SU-DHL-6 (cell line): ENCODE measurements around the gene EIF4G1.

Source experiments
- H2AFZ ChIP-seq: fragments of 200-600 bp; sonication (generic); 2 replicates; pipeline ENCODE4 v1.6.1; 2014; ENCODE audit warnings: low read depth, mild to moderate bottlenecking, moderate library complexity, mixed read lengths, antibody characterized with exemption, low read length; ENCODE audit not compliant: severe bottlenecking
- H3F3A ChIP-seq: fragments of 200-600 bp; shearing (Covaris generic); 2 replicates; pipeline ENCODE4 v1.6.0; 2016; ENCODE audit warnings: antibody characterized with exemption, mild to moderate bottlenecking; ENCODE audit not compliant: insufficient read depth
- H3K27ac ChIP-seq: fragments of 200-600 bp; sonication (generic); 2 replicates; pipeline ENCODE4 v1.5.1; 2016; ENCODE audit warnings: low read depth, mild to moderate bottlenecking, low read length, moderate library complexity, mixed read lengths
- H3K27me3 ChIP-seq: fragments of 200-600 bp; sonication (generic), shearing (Covaris generic); 2 replicates; pipeline ENCODE4 v1.6.0; 2014; ENCODE audit warnings: mild to moderate bottlenecking, low read length
- H3K36me3 ChIP-seq: fragments of 200-600 bp; sonication (generic); 2 replicates; pipeline ENCODE4 v1.6.1; 2014; ENCODE audit warnings: mild to moderate bottlenecking, low read length, mixed read lengths
- H3K4me2 ChIP-seq: fragments of 300-600, 200-600 bp; shearing (Covaris generic), sonication (generic); 2 replicates; pipeline ENCODE4 v1.6.0; 2014; ENCODE audit warnings: low read length, low read depth, mild to moderate bottlenecking; ENCODE audit not compliant: poor library complexity, severe bottlenecking
- H3K4me3 ChIP-seq: fragments of 200-600 bp; sonication (generic); 2 replicates; pipeline ENCODE4 v1.5.1; 2014; ENCODE audit warnings: antibody characterized with exemption, low read length, mild to moderate bottlenecking, mixed read lengths; ENCODE audit not compliant: insufficient read depth, poor library complexity, severe bottlenecking
- H3K79me2 ChIP-seq: fragments of 200-600 bp; sonication (generic); 2 replicates; pipeline ENCODE4 v1.6.1; 2014; ENCODE audit warnings: mild to moderate bottlenecking, low read length, moderate library complexity; ENCODE audit not compliant: insufficient read depth
- H3K9ac ChIP-seq: fragments of 200-600 bp; sonication (generic); 2 replicates; pipeline ENCODE4 v1.7.0; 2014; ENCODE audit warnings: mild to moderate bottlenecking, low read length
- H3K9me2 ChIP-seq: fragments of 200-600 bp; sonication (generic); replicated peaks from 2 replicates; pipeline ENCODE4 v1.6.1; 2014; ENCODE audit warnings: low read length; ENCODE audit not compliant: insufficient read depth
- H3K9me3 ChIP-seq: fragments of 200-600 bp; sonication (generic); 2 replicates; pipeline ENCODE4 v1.6.1; 2014; ENCODE audit warnings: low read length, mixed read lengths; ENCODE audit not compliant: insufficient read depth
- H4K20me1 ChIP-seq: fragments of 200-600 bp; sonication (generic); 2 replicates; pipeline ENCODE4 v1.6.1; 2014; ENCODE audit warnings: low read depth, mild to moderate bottlenecking, antibody characterized with exemption, low read length, moderate library complexity, mixed read lengths
- CTCF ChIP-seq: fragments of 200-600 bp; sonication (generic); IDR thresholded peaks from one replicate; pipeline ENCODE4 v1.5.1; 2017; ENCODE audit warnings: antibody characterized with exemption, mild to moderate bottlenecking, low read length, moderate library complexity; ENCODE audit not compliant: insufficient read depth, poor library complexity, severe bottlenecking
- EZH2phosphoT487 ChIP-seq: fragments of 200-600 bp; sonication (generic), shearing (Covaris generic); conservative IDR thresholded peaks from 2 replicates; pipeline ENCODE4 v1.6.1; 2018; ENCODE audit warnings: mild to moderate bottlenecking, antibody characterized with exemption, low read length, moderate library complexity, mixed read lengths

EIF4G1 gene

GRCh38 chr3:184320104-184320445 is 5.7 kb downstream of the EIF4G1 start:
- H3K27ac ChIP-seq, result no peak overlapping the region
- H3K9ac ChIP-seq, result no peak overlapping the region
- no peaks in the 10 kb centered on the region for H3K9me3 ChIP-seq
- peaks cover 23% of the 10 kb centered on the region for H3K36me3 ChIP-seq
- no peaks in the 10 kb centered on the region for H3K27me3 ChIP-seq
- H3K79me2 ChIP-seq, result peaks cover 59% of the 10 kb centered on the region
- H4K20me1 ChIP-seq, result peaks cover 12% of the 10 kb centered on the region; the same call in 1 of the 2 replicates
- no peak overlapping the region for H3K4me3 ChIP-seq
- TF ChIP-seq EZH2phosphoT487, result no peak
- no peak for TF ChIP-seq CTCF
- H2AFZ ChIP-seq, result no peak overlapping the region
- H3F3A ChIP-seq, result no peaks in the 10 kb centered on the region
- no peaks in the 10 kb centered on the region for H3K9me2 ChIP-seq
- H3K4me2 ChIP-seq, result no peak overlapping the region

- no peak overlapping the region for H3K4me3 ChIP-seq
- H3K79me2 ChIP-seq, result peaks cover 43% of the 10 kb centered on the region
- H3F3A ChIP-seq, result no peaks in the 10 kb centered on the region
- peaks cover 35% of the 10 kb centered on the region for H3K36me3 ChIP-seq
- H2AFZ ChIP-seq, result no peak overlapping the region
- no peak overlapping the region for H3K27ac ChIP-seq
- no peaks in the 10 kb centered on the region for H3K9me2 ChIP-seq
- no peaks in the 10 kb centered on the region for H3K27me3 ChIP-seq
- no peak overlapping the region for H3K4me2 ChIP-seq
- peaks cover 8% of the 10 kb centered on the region; the same call in 1 of the 2 replicates for H4K20me1 ChIP-seq
- TF ChIP-seq EZH2phosphoT487 (no peak), CTCF (no peak)
- no peaks in the 10 kb centered on the region for H3K9me3 ChIP-seq
- H3K9ac ChIP-seq, result no peak overlapping the region
Observed at GRCh38 chr3:184321666-184322065, 7.3 kb downstream of the EIF4G1 start.

GRCh38 chr3:184322731-184323487 is 8.5 kb downstream of the EIF4G1 start:
- Histone ChIP-seq H3K4me2 (no peak overlapping the region), H3K9me2 (no peaks in the 10 kb centered on the region), H3K9ac (no peak overlapping the region), H3F3A (no peaks in the 10 kb centered on the region), H3K27me3 (no peaks in the 10 kb centered on the region), H3K79me2 (peaks cover 31% of the 10 kb centered on the region), H3K9me3 (no peaks in the 10 kb centered on the region), H3K27ac (no peak overlapping the region), H3K36me3 (peaks cover 39% of the 10 kb centered on the region), H3K4me3 (no peak overlapping the region), H4K20me1 (0 out of 2 replicates have a peak, but pooled peaks cover 4% of the 10 kb centered on the region), H2AFZ (no peak overlapping the region)
- TF ChIP-seq CTCF (no peak), EZH2phosphoT487 (no peak)
